Erythroblast (primary cell): ENCODE data around the gene ERGIC3.

Source experiments
- GATA1 ChIP-seq: IDR thresholded peaks from 2 replicates; pipeline ENCODE4 v1.6.1; 2011; ENCODE audit warnings: low read depth, mild to moderate bottlenecking, control low read depth, low read length, moderate library complexity
- POLR2A ChIP-seq: IDR thresholded peaks from 2 replicates; pipeline ENCODE4 v1.6.1; 2011; ENCODE audit warnings: mild to moderate bottlenecking, low read length

- TF ChIP-seq POLR2A: no peak
- no peak for TF ChIP-seq GATA1
These were observed 23.0 kb downstream of the ERGIC3 start for GRCh38 chr20:35564905-35565304.
